Lung (tissue), 12 donors: ENCODE measurements around the gene NDNF. TPM values are rescaled to one million over a fixed set of nuclear protein-coding genes. Genes with fewer than 3 reads are reported as not detected.

Source experiments
- ATAC-seq: fragments of 200-7000 bp; cut with Tn5 transposase; one replicate; pipeline ENCODE4 v1.9.1; 2020; ENCODE audit warnings: moderate number of reproducible peaks; ENCODE audit not compliant: insufficient read depth, low FRiP score
- DNase-seq, 3 donors: peaks; one replicate each; pipeline ENCODE4 v3.0.0-alpha.2; 2013 to 2017
- H3K27ac ChIP-seq, 2 donors: one replicate each; pipeline ENCODE4 v1.5.1; 2013; ENCODE audit warnings: mild to moderate bottlenecking in 2 of 2, moderate library complexity in 2 of 2, control low read depth in 1 of 2, inconsistent platforms in 1 of 2, low read depth in 1 of 2, low read length in 1 of 2
- H3K27me3 ChIP-seq, 3 donors: one replicate each; pipeline ENCODE4 v1.5.1; 2013; ENCODE audit warnings: low read length in 2 of 3; ENCODE audit not compliant: control insufficient read depth in 3 of 3, insufficient read depth in 3 of 3
- H3K36me3 ChIP-seq, 4 donors: one replicate each; pipeline ENCODE4 v1.5.1; 2013; ENCODE audit warnings: low read length in 4 of 4, mild to moderate bottlenecking in 1 of 4, moderate library complexity in 1 of 4; ENCODE audit not compliant: control insufficient read depth in 4 of 4, insufficient read depth in 4 of 4
- H3K4me1 ChIP-seq, 5 donors: one replicate each; pipeline ENCODE4 v1.5.1; 2013; ENCODE audit warnings: low read length in 5 of 5, mild to moderate bottlenecking in 2 of 5, moderate library complexity in 1 of 5; ENCODE audit not compliant: control insufficient read depth in 5 of 5, insufficient read depth in 5 of 5
- H3K4me3 ChIP-seq: one replicate; pipeline ENCODE4 v1.5.1; 2013; ENCODE audit warnings: mild to moderate bottlenecking, control low read depth, moderate library complexity
- H3K9ac ChIP-seq, 2 donors: one replicate each; pipeline ENCODE4 v1.5.1; 2013; ENCODE audit warnings: low read length in 2 of 2, control low read depth in 1 of 2; ENCODE audit not compliant: insufficient read depth in 1 of 2
- H3K9me3 ChIP-seq, 4 donors: one replicate each; pipeline ENCODE4 v1.5.1; 2013; ENCODE audit warnings: low read length in 3 of 4, mild to moderate bottlenecking in 1 of 4, moderate library complexity in 1 of 4; ENCODE audit not compliant: control insufficient read depth in 4 of 4, insufficient read depth in 3 of 4
- CTCF ChIP-seq: IDR thresholded peaks from 2 replicates; pipeline ENCODE4 v1.5.1; 2012; ENCODE audit warnings: mild to moderate bottlenecking; ENCODE audit errors: control extremely low read depth, extremely low read depth
- WGBS, 2 donors: extraction: QIAGEN DNeasy Blood & Tissue Kit; methylation state at CpG; one replicate each; pipeline ENCODE4 v1.1.7; 2013; 5-methylcytosine and 5-hydroxymethylcytosine counted together
- polyA plus RNA-seq, 2 donors: library from polyadenylated mRNA; stranded (reverse); fragments of 200-250 nt; gene quantifications; one replicate each; pipeline ENCODE4 v1.2.1, GENCODE V29; 2013
- total RNA-seq, 2 donors: library from RNA; depleted of rRNA in 1 of 2; stranded (reverse); fragments of >200 nt in 1 of 2; gene quantifications; one replicate each; pipeline ENCODE4 v1.2.1, GENCODE V29; 2014 to 2021
- donor health status: control.
- donor health status: control.
- donor health status: Bipolar disorder and iron deficiency.
- donor health status: healthy.
- donor health status: DM: yes; HTN: yes; CAD: no.

The NDNF gene
- total and polyA plus RNA-seq, 4 donors = 22.3 to 381 (median 80.5) TPM

- Histone ChIP-seq H3K4me1 (peaks cover 0 to 14% (median 3%) of the 10 kb centered on the region in 5 donors), H3K27me3 (no peaks in the 10 kb centered on the region), H3K4me3 (no peak overlapping the region), H3K27ac (no peak overlapping the region), H3K9ac (no peak overlapping the region), H3K36me3 (no peaks in the 10 kb centered on the region), H3K9me3 (no peaks in the 10 kb centered on the region)
- ATAC-seq = no peak
- TF ChIP-seq CTCF = no peak
- 76 to 78% methylated on average over 1 of the region's 1 CpG for WGBS, 2 donors
- peak; percentile 50 to 87 (median 79) for DNase-seq
Observed at GRCh38 chr4:121079376-121079775, 7.0 kb upstream of the NDNF start.

- 59 to 61% methylated on average over 5 of the region's 5 CpGs for WGBS, 2 donors
- Histone ChIP-seq H3K4me3 (no peak overlapping the region), H3K9me3 (no peaks in the 10 kb centered on the region), H3K4me1 (peaks cover 0 to 23% (median 7%) of the 10 kb centered on the region in 5 donors), H3K27ac (no peak overlapping the region), H3K36me3 (no peaks in the 10 kb centered on the region), H3K27me3 (no peaks in the 10 kb centered on the region), H3K9ac (no peak overlapping the region)
- ATAC-seq = peak; percentile 60
- DNase-seq = peak in 1 of 3 donors; percentile 41
- no peak for TF ChIP-seq CTCF
Observed at GRCh38 chr4:121077496-121077895, 5.2 kb upstream of the NDNF start.

- DNase-seq = no peak
- 73 to 77% methylated on average over 6 of the region's 6 CpGs for WGBS, 2 donors
- H3K36me3 ChIP-seq = no peaks in the 10 kb centered on the region
- H3K27me3 ChIP-seq = no peaks in the 10 kb centered on the region
- no peak overlapping the region for H3K27ac ChIP-seq
- H3K4me3 ChIP-seq = no peak overlapping the region
- no peak for TF ChIP-seq CTCF
- H3K9me3 ChIP-seq = no peaks in the 10 kb centered on the region
- no peak for ATAC-seq
- no peak overlapping the region for H3K9ac ChIP-seq
- peaks cover 0 to 19% (median 4%) of the 10 kb centered on the region in 5 donors for H3K4me1 ChIP-seq
Observed at GRCh38 chr4:121076416-121076815, 4.1 kb upstream of the NDNF start.
